Hepatocyte (in vitro differentiated cells): ENCODE results near the gene GPR155.

Experiments used
- EZH2 ChIP-seq: fragments of 200-600 bp; sonication (generic); IDR thresholded peaks from 2 replicates; pipeline ENCODE4 v1.6.1; 2016; ENCODE audit warnings: antibody characterized with exemption, mild to moderate bottlenecking, borderline replicate concordance
- EZH2phosphoT487 ChIP-seq: fragments of 200-600 bp; sonication (generic); IDR thresholded peaks from one replicate; pipeline ENCODE4 v1.6.1; 2018; ENCODE audit warnings: antibody characterized with exemption, mild to moderate bottlenecking, low read depth, moderate library complexity; ENCODE audit not compliant: unreplicated experiment, severe bottlenecking
- TF ChIP-seq, protein P1 (sequence below): fragments of 200-600 bp; sonication (generic); IDR thresholded peaks from 2 replicates; pipeline ENCODE4 v1.5.1; 2016; ENCODE audit warnings: antibody characterized with exemption, mild to moderate bottlenecking; ENCODE audit not compliant: poor library complexity

- TF ChIP-seq EZH2 (no peak), EZH2phosphoT487 (no peak)
- TF ChIP-seq, protein P1, sequence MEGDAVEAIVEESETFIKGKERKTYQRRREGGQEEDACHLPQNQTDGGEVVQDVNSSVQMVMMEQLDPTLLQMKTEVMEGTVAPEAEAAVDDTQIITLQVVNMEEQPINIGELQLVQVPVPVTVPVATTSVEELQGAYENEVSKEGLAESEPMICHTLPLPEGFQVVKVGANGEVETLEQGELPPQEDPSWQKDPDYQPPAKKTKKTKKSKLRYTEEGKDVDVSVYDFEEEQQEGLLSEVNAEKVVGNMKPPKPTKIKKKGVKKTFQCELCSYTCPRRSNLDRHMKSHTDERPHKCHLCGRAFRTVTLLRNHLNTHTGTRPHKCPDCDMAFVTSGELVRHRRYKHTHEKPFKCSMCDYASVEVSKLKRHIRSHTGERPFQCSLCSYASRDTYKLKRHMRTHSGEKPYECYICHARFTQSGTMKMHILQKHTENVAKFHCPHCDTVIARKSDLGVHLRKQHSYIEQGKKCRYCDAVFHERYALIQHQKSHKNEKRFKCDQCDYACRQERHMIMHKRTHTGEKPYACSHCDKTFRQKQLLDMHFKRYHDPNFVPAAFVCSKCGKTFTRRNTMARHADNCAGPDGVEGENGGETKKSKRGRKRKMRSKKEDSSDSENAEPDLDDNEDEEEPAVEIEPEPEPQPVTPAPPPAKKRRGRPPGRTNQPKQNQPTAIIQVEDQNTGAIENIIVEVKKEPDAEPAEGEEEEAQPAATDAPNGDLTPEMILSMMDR, result no peak
Measured at GRCh38 chr2:174518395-174518794, 31.6 kb upstream of the GPR155 start.
